Left lobe of liver (tissue), 2 donors: Measurements from ENCODE around the gene MESD. TPM values are rescaled to one million over a fixed set of nuclear protein-coding genes. Genes with fewer than 3 reads are reported as not detected.
A peak's percentile ranks its signal among the peaks of the same experiment; 100 is the strongest.

ENCODE experiments used
- ATAC-seq: fragments of 200-7000 bp; cut with Tn5 transposase; one replicate; pipeline ENCODE4 v1.9.1; 2020; ENCODE audit warnings: mild to moderate bottlenecking, moderate library complexity
- DNase-seq: peaks from one replicate; pipeline ENCODE4 v3.0.0-alpha.2; 2020; ENCODE audit warnings: low spot score
- total RNA-seq: library from RNA; stranded (reverse); gene quantifications from one replicate; pipeline ENCODE4 v1.2.1, GENCODE V29; 2021
- donor health status: DM: no; HTN: no; CAD: no; lungs with moderate emphysema.
- donor health status: DM: no; HTN: yes; CAD: no.

Gene MESD
- total RNA-seq, 1 donor from 2014 or later: 16.6 TPM

DNA sequence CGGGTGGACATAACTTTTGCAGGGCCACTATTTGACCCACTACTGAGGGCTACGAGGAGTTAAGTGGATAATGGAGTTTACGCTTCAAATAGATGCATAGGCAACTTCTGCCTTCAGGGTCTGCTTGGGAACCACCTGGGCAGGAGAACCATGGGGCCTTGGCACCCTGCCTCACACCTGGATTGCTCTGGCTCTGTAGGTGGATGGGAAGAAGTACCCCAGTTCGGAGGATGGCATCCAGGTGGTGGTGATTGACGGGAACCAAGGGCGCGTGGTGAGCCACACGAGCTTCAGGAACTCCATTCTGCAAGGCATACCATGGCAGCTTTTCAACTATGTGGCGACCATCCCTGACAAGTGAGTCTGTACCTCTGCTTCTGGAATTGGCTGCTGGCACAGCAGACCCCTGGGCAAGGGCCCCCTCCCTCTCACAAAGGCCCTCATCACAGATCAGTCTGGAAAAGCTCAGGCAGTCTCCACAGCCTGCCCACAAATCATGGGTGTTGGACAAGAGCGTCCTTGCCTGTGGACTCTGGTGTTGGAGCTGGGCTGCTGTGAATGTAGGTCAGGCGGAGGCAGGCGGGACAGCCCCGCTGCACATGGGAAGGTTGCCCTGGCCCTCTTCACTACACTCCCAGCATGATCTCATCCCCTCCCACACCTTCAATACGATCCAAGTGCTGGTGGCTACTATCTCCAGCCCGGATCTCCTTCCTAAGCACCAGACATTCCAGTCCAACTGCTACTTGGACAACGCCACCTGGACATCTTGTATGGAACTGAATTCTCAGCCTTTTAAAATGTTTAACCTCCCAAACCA lies 46.7 kb downstream of the MESD start:
- peak; percentile 33 for DNase-seq

DNA sequence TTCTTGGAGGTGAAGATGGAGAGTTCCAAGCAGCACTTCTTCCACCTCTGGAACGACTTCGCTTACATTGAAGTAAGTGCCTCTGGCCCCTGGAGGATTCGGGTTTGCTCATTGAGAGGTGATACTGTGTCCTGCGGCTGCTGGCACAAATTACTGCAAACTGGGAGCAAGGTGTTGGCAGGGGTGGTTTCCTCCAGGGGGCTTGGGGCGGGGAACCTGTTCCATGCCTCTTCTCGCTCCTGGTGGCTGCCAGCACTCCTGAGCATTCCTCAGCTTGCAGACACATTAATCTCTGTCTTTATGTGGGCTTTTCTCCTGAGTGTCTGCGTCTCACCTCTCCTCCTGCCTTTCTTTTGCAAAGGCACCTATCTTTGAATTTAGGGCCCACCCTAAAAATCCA lies 47.4 kb downstream of the MESD start:
- ATAC-seq: no peak
- DNase-seq: peak; percentile 12

More for the DNA sequence above, 46.7 kb downstream of the MESD start:
- ATAC-seq: no peak

DNA sequence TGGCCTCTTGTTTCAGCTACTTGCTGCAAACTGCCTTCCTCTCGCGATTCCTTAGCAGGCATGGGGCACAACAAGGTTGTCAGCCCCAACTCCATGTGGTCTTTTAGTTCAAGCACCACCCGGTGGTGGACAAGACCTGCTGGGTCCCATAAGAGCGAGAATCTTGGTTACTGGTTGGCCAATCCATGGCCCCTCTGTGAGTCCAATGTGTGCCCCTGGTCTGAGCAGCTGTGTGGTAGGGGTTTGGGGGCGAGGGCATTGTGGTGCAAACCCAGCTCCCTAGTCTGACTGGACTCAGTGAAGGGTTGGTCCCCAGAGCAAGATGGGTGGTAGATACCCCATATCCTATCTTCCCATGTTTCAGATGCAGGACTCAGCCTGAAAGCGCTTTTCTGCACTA lies 48.8 kb downstream of the MESD start:
- DNase-seq (no peak), ATAC-seq (no peak)

DNA sequence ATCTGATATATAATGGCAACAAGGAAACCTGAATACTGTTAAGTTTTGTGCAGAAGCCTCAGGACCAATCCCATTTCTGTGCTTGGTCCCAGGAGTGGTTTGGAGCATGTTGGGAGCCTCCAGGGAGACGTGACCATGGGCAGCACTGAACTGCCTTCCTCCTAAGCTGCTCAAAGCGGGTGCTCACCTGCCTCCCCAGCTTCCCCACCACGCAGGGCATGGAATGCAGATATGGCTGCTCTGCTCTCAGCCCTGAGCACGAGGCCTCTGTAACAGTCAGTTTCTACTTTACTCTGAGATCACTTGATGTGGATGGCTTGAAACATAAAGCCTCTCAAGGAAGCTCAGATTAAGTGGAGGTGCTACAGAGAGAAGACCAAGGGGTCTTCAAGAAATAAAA lies 49.3 kb downstream of the MESD start:
- no peak for DNase-seq
- no peak for ATAC-seq

DNA sequence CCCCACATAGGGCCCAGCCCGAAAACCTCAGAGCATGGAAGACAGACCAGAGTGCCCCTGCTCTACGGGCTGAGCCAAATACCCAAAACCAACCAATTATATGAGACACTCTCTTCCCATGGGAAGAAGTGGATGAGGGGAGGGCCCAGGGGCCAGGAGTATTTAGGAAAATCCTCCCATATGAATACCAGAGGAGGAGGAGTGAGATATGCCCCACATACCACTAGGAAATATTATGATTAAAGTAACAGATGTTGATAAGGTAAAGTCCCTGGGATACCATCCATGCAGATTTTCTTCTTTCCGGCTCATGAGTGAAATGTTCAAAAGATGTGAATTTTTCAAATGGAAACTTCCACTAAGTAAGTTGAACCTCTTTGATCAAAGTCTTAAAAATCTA lies 50.4 kb downstream of the MESD start:
- no peak for DNase-seq

DNA sequence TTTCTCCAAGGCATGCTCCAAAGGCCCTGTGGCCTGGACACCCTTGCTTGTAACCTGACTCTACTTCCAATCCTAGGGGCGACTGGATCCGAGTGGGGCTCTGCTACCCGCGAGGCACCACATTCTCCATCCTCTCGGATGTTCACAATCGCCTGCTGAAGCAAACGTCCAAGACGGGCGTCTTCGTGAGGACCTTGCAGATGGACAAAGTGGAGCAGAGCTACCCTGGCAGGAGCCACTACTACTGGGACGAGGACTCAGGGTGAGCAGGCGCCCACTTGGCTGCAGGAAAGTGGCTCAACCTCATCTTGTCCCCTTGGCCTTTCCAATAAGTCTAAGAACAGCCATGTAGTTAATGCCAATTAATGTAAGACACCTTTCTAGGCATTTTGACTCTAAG lies 51.9 kb downstream of the MESD start:
- ATAC-seq (no peak), DNase-seq (no peak)

More for the DNA sequence above, 50.4 kb downstream of the MESD start:
- no peak for ATAC-seq

DNA sequence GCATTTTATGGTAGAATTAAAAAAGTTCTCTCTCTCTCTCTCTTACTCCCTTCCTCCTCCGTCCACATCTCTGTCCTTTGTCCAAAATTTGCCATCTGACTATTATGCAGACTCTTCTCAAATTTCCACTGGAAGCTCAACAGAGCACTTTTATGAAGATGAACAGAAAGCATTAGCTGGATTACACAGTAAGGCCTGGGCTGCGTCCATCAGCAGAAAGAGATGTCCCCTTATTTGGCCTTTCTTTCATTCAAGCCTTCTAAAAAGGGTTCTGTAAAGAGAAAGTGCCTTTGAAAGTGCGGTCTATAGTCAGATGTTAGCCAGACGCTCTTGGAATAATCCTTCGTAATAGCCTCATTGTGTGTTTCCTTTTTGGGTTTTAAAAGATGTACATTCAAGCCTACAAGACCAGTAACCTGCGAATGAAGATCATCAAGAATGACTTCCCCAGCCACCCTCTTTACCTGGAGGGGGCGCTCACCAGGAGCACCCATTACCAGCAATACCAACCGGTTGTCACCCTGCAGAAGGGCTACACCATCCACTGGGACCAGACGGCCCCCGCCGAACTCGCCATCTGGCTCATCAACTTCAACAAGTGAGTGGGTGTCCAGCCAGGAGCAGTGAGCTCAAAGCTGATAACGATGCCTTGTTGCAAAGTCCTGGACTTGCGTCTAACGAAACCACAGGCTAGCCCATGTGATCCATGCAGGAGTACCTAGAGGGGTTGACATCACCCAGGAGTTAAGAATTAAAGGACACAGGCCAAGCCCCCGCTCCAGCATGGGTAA lies 53.1 kb downstream of the MESD start:
- ATAC-seq: no peak
- DNase-seq: no peak

DNA sequence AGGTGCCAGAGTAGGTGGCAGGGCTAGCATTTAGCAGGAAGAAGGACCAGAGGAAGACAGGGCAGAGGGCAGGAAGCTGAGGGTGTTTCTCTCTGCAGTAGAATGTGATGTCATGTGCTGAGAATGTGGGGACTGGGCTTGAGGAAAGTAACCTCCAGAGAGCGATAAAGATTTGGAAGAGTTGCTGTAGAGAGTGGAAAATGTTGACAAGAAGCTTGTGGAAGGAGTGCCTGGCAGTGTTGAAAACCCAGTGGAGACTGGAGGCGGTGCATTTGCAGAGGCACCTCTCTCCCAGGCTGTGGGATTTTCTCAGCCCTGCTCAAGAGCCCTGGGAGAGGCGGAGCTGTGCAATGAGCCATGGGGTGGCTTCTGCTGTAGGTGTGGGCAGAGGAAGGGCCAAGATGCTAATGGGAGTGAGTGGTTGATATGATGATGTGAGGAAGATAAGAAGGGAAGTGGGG lies 54.8 kb downstream of the MESD start:
- DNase-seq: no peak
- ATAC-seq: no peak

DNA sequence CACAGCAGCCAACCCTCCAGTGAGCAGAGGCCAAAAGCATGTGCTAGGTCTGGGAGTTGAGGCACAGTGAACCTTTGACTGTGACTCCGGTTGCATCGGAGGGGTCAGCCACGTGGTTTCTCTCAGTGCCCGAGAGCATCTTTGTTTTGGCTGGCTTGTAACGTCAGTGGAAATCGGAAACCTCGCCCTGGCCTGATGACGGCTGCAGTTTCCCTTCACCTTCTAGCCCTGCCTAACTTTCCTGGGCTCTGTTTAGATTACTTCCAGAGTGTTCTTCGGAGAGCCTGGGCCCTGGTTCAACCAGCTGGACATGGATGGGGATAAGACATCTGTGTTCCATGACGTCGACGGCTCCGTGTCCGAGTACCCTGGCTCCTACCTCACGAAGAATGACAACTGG lies 56.6 kb downstream of the MESD start:
- DNase-seq (no peak), ATAC-seq (no peak)

DNA sequence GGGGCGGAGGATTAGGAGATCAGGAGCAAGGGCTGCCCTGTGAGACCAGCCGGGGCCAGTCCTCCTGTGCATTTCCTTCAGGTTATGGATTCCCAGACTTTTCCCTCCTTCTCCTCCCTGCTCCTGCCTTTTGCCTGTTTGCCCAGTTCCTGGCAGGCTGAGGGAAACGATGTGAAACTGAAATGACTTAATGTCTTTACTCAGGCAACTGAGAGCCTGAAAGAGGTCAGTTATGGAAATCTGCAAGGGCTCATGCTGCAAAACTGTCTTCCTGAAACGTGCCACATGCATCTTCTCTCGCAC lies 57.2 kb downstream of the MESD start:
- no peak for ATAC-seq
- DNase-seq: no peak

DNA sequence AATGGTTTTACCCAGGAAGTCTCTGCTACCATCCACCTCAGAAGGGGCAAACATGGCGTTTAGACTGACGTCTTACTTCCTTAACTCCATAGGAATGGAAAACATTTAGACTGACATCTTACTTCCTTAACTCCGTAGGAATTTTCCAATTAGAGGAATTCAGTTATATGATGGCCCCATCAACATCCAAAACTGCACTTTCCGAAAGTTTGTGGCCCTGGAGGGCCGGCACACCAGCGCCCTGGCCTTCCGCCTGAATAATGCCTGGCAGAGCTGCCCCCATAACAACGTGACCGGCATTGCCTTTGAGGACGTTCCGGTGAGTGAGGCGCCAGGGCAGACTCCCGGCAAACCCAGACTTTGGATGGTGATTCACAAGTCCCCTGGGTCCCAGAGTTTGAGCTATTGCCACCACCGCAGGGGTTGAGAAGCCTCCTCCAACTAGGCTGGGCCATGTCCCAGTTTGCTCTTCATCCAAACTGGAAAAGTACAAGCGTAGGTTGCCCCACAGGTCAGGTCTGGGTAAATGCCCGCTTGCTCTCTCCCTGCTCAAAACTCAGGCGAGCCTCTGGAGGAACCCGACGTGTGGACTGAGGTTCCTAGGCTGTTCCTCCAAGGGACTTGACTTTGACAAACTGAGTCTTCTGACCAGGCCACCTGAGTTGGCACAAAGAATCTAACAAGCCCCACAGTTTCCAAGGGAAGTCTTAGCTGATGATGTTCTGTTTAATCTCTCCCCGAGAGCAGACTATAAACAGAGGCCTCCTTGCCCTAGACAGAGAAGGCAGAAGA lies 57.7 kb downstream of the MESD start:
- ATAC-seq: no peak
- DNase-seq: no peak

DNA sequence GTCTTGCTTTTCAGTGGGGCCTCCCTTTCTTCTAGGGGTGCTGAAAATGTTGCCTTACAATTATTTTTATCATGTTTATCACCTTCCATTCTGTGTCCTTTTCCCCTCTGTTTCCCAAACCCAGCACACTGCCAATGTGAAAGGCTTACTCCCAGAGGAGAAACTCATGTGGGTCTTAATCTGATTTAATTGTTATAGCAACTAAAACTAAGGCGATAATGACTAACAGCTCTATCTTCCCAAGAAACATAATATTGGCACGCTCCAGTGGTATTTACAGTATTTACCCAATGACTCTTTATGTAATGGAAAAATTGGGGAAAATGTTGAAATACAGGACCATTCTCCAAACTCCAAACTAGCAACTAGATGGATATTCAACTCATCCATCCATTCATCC lies 58.4 kb downstream of the MESD start:
- no peak for DNase-seq

DNA sequence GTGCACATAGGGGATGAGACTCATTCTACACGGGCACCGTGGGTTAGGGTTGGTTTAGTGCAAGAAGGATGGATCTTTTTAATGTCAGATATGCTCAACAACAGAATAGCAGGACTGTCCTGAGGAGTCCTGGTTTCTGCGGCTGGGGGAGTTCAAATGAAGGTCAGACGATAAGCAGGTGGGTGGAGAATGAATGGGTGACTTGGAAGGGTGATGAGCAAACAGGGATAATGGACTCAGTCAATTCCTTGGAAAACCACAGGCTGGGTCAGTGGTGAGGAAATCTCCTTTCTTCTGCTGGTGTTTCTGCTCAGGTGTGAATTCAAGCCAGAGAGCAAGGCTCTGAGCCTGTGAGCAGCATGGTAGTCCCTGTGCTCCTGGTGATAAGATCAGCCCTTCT lies 59.9 kb downstream of the MESD start:
- ATAC-seq: no peak
- DNase-seq: no peak

More for the DNA sequence above, 58.4 kb downstream of the MESD start:
- ATAC-seq: no peak

DNA sequence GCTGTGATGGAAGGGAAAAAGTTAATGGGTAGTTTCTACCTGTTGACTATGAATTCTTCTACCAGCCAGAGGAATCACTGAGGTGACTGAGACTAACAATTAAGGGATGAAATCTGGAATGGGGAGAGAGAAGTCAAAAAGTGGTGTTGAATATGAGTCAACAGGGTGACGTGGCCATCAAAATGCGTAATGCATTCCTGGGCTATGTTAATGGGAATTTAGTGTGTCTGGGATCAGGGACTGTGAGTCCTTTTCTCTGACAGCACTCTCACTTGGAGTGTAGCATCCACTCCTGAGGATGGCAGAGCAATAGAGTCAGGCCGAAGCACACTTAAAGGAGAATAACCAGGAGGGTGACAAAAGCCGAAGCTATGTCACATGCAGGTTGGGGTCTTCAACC lies 60.4 kb downstream of the MESD start:
- DNase-seq (no peak), ATAC-seq (no peak)

DNA sequence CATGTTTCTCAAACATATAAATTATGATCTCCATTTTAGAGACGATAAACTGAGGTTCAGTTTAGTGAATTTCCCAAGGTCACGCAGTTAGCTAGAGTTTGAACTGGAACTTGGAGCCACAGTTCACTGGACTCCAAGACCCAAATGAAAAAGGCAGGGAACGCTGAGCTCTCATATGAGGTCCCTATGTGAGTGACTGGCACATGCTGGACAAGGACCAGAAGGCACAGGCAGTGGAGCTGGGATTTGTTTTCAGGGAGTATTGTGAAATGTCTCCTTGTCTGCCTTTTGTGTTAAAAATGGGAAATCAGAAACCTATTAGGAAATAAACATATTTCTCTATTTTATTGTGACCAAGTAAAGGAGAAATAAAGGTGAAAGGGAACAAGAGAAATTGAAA lies 63.5 kb downstream of the MESD start:
- ATAC-seq (no peak), DNase-seq (no peak)

DNA sequence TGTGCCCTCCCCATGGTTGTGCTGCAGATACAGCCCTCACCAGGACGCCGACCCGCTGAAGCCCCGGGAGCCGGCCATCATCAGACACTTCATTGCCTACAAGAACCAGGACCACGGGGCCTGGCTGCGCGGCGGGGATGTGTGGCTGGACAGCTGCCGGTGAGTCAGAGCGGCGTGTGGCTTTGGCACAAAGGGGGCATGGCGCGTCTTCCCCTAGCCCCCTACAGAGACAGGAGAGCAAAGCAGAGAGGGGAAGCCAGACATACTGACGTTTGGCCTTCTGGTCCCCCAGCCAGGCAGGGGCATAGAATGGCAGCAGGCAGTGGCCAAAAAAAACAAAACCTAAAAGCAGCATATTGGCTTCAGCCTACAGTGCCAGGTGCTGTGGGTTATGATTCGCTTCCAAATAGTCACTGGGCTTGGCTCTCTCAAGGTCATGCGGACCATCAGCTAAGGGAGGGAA lies 64.0 kb downstream of the MESD start:
- no peak for DNase-seq
- ATAC-seq: no peak

DNA sequence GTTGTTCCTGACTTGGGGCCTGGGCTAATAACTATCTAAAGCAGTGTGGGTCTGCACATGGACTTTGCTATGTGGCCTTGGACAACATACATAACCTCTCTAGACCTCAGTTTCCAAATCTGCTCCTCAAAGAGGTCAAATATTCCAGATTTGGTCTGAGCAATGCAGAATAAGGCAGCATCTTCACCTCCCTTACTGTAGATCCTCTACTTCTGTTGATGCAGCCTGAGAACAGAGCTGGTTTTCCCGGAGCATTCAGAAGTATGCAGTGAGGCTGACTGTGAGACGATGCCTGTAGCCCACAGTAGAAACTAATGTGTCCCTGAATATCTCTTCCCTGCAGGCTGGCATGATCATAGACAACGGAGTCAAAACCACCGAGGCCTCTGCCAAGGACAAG lies 65.3 kb downstream of the MESD start:
- ATAC-seq: no peak
- no peak for DNase-seq

DNA sequence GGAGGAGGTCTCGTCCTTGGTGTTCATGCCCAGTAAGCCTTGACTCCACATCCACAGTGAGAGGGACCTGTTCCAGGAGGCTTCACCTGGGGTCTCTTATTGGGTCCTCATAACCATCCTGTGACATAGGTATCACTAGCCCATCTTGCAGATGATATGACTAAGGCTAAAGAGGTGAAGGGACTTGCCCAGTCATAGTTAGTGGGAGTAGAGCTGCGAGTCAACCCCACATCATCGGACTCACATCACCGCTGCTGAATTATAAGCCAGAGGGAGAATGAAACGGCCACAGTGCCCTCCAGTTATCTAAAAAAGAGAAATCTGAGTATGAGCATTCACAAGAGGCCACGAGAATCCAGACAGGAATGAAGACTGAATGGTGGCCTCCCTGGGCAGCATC lies 66.0 kb downstream of the MESD start:
- ATAC-seq: no peak
- DNase-seq: no peak

DNA sequence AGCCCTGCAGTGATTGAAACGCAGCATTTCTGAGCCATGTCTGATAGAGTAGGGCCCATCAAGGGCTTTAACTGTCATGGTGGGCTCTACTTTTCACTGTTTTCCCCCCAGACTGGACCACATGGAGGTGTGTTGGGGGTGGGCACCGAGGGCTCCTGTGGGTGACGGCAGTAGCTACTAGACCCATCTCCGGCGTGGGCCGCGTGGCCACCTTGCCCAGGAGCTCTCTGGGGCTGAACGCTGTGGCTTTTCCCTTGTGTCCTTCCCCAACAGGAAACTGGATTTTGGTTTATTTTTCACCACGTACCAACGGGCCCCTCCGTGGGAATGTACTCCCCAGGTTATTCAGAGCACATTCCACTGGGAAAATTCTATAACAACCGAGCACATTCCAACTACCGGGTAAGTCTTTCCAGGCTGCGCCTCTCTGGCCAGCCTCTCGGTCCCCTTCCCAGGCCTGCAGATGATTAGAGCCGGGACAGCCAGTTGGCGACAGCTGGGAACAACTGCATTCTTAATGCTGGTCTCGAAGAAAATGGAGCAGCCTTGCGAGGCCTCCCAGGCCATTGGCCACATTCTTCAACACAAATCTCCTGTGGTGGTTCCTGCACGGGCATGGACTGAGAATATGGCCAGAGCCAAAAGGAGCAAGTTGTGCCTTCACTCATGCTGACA lies 67.7 kb downstream of the MESD start:
- DNase-seq (no peak), ATAC-seq (no peak)

DNA sequence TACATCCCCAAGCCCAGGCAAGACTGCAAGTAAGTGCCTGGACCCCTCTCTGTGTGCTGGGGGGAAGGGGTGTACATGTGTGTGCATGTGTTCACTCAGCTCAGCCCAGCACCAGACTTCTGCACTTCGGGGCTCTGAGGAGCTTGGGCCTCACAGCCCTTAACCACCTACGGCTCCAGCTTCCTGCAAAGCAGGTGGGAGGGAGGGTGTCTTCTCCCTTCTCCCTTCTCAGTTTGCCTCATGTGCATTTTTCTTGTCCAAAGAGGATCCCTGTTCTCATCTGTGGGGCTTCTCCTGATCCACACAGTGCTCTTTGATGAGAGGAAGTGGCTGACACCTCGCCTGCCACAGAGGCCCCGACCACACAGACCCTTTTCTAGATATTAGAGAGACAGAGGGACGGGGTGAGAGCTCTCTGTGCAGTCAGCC lies 69.3 kb downstream of the MESD start:
- ATAC-seq: no peak
- DNase-seq: no peak
